Stimulated activated CD4-positive, alpha-beta T cell treated with anti-CD3 and anti-CD28 coated beads, Interleukin-1b, Interleukin-23, amount 100 ng/mL, for 4 hours (primary cell): ENCODE measurements around the gene WTAP.
"Not testable (repeated sequence)": the region's sequence is repeated elsewhere in the genome, so short reads cannot be mapped to it uniquely, and the experiment has no call there.

Experiments
- DNase-seq, 2 donors: peaks; one replicate each; pipeline ENCODE4 v3.0.0-alpha.2; 2020; ENCODE audit warnings: low read depth in 2 of 2

The WTAP gene

DNA sequence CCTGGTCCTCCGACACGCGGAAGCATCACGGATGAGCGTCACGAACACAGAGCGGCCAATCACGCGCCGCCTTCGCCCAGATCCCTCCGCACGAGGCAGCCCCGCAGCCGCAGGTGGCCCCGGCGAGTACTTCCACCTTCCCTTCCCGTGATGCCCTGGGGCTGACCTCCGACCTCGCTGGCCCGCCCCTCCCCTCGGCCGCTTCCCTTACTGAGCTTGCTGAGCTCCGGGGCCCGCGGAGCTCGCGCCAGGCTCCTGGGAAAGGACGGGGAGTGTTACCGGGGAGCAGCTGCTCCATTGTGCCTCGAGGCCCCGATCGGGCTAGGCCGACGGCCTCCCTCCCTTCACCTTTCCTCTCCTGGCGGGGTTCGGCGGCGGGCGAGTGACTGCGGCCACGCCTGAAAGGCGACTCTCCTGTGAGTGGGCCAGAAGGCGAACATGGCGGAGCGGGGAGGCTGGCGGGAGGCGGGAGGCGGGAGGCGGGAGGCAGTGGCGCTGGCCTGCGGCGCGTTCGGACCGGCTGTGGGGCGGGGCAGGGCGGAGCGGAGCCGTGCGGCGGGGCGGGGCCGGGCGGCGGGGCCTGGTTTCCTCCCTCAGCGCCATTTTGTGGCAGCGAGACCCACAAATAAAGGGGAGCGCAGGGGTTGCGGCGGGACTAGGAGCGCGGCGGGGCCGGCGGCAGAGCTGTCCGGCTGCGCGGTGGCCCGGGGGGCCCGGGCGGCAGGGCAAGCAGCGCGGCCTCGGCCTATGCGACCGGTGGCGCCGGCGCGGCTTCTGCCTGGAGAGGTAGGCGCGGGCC is at the start of gene WTAP:
Gene WTAP (plus strand): TSS at position 589 of the 799 bp plus-strand sequence. CDS start 8,760 bp downstream, outside the sequence.
- DNase-seq: peak; percentile 92 to 95

DNA sequence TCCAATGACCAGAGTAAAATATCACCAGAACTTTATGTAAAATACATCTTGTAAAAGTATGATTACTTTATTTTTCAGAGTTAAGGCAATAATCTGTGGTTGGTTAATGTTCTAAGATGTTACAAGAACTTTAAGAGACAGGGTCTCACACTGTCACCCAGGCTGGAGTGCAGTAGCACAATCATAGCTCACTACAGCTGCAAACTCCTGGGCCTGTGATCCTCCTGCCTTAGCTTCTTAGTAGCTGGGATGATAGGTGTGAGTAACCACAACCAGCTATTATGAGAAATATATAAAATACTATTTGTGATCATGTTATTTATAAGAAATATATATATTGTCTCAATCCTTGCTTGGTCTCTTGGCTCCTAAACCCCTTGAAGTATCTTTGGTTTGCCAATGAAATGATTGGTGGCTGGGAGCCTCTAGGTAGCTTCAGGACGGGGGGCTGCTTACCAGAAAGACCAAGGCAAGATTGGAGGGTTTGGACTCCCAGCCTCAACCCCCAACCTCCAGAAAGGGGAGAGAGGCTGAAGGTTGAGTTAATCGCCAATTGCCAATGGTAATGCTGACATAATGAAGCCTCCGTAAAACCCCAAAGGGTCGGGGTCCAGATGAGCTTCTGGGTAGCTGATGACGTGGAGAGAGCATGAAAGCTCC is 49.7 kb upstream of the WTAP start:
- DNase-seq: no peak

DNA sequence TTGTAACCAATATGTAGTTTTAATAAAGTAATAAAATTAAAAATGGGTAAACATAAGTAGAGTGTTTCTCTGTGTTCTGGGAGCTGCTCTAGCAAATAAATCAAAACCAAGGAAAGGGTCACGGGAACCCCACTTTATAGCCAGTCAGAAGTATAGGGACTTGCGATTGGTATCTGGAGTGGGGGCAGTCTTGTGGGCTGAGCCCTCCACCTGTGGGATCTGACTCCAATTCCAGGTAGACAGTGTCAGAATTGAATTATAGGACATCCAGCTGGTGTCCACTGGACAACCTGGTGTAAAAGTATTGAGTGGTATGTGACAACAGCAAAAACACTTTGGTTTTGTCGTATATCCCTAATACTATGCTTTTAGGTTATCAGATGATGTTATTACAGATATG is 48.7 kb upstream of the WTAP start:
- no peak for DNase-seq

DNA sequence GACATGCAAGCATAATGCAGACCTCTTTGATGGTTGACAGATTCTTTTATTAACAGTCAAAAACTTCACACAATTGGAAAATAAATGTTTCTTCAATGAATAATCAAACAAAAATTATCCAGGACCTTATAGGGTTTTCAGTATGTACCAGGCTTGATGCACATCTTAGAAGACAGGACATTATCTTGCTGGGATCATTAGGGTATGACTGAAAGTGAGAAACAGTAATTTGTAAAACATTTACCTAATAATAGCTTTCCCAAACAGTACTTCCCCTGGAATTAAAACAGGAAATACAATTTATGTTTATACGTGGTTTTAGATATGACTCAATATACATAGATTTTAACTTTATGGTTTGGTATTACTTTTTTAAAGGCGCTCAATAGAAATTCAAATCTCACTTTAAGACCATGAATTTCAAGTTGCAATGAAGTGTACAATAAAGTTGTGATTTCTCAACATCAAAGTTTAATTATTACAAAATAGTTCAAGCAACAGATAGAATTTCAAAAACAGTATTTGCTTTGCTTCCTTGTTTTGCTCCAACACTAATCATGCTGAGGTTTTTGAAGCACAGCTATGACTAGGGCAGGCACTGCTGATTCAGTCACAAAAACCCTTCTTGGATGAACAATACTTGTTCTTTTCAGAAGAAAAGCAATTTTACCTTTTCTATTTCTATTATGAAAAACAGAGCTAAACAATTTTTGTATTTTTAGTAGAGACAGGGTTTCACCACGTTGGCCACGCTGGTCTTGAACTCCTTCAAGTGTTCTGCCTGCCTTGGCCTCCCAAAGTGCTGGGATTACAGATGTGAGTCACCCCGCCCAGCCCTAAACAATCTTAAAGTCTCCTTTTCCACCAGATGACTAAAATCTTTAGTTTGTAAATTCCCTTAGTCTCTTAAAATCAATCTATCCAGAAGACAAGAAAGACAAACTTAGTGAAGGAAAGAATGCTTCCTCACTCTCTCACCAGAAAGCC is 47.9 kb upstream of the WTAP start:
- no peak for DNase-seq

DNA sequence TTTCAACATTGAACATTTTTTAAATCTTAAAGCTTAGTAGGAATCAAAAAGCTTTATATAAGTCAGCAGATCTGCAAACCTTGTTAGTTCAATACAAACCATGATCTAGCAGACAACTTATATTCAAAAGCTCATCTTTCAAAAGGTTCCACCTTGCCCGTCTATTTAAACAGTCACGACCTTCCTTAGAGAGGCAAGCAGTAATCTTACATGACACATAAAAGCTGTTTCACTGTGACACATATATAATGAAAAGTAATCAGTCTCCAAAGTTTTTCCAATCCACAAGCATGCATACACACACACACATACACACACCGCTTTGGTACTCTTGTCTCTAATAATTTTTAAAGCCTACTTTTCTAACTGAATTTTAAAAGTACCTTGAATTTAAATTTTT is 47.2 kb upstream of the WTAP start:
- DNase-seq: no peak

DNA sequence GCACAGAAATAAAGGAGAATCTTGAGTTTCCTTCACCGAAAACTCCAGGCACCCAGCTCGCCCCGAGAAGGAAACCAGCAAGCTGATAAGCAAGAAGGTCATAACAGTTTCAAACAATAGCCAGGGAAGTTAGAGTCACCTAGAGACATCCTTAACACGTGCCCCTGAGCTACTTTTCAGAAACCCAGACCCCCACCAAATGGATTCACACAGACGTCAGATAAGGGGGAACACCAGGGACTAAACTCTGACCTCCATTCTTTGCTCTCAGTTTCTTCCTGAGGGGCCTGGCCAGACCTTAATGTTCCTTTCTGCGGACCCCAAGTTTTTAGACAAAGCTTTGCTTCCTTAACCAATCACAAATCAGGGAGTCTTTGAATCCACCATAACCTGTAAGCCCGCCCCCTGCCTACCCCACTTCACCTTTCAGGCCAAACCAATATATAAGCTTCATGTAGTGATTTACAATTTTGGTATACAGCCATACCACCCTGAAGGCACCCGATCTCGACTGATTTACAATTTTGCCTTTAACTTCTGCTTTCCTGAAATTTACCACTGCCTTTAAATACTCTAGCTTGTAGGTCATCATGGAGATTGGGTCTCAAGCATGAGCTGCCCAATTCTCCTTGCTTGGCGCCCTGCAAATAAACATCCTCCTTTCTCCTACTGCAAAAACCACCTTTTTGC is 46.0 kb upstream of the WTAP start:
- DNase-seq: no peak

DNA sequence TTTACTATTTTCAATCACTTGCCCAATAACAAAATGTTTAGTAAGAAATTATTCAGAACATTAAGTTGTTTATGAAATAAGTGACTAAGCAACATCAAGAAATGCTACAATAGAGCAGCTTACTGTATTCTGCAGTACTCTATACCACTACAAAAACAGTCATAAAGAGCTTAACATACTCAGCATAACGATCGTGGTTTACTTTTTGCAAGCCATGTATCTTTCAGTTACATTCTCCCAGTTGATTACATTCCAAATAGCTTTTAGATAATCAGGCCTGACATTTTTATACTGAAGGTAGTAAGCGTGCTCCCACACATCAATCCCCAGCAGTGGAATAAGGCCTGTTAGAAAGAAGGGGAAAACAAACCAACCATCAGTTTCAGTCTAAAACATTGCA is 45.0 kb upstream of the WTAP start:
- no peak for DNase-seq

DNA sequence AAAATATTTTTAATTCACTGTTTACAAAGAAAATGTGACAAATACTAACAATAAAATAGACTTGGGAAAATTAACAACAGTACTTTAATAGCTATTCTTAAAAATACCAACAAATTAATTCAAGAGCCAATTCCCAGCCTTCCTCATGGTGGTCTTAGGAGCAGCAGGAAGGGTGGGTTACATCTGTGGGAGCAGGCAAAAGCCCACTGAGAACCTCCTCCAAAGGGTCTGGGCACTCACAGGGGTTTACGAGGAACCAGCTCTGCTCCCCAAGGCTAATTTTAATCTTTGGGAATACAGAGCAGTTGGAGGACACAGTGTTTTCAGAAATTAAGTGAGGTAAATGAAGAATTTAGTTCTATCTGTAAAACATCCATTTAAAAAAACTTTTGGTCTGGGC is 44.5 kb upstream of the WTAP start:
- DNase-seq: no peak

DNA sequence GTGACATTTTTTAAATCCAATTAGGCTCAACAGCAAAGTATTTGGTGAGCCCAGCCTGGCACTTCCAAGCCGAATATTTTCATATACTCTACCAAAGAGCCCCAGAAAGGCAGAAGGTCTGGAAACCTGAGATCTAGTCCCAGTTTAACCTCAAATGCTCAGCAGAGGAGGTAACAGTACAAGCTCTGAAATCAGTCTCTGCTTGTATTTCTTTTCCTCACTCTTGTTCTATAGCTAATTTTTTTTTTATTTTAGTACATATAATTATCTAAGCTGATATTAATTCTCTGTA is 43.3 kb upstream of the WTAP start:
- DNase-seq: no peak

DNA sequence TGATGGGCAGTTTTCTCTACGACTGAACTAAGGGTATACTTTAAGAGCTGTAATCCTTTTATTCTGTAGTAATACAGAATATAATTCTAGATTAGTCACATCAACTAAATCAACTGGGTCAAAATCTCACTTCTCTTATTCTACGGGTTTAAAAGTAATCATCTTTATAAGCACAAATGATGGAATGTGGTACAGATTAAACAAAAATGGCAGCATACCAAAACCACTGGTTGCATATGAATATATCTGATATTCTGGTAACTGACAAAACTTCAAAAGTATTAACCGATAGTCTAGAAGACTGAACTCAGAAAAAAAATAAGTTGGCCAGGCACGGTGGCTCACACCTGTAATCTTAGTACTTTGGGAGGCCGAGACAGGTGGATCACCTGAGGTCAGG is 41.3 kb upstream of the WTAP start:
- DNase-seq: no peak

DNA sequence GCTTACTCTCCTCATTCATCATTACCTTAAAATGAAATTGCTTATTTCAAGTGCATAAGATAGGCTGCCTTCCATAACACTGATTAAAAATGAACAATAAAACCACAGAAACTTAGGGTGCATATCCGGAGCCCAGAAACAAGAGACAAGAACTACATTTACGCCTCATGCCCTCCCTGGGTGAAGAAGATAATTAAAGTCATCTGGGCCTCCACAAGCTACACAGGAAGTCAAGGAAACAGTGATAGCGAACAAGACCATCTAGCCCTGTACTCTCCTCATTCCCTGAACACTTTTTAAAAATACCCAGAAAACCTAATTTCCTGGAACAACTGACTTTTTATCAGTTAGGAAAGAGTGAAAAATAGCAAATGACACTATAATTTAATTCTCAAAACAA is 40.6 kb upstream of the WTAP start:
- DNase-seq: no peak

DNA sequence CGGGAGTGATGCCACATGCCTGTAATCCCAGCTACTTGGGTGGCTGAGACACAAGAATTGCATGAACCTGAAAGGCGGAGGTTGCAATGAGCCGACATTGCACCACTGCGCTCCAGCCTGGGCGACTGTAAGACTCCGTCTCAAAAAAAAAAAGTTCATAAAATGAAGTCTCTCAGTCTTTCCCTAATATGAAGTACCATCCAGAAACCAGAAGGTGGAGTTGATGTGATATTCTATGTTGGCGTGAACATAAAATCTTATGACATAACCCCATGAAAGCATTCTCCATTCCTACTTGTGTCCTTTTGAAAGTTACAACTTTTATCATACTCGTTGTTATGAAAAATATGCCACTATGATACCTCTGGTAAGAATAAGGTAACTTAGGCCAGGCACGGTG is 40.0 kb upstream of the WTAP start:
- no peak for DNase-seq

DNA sequence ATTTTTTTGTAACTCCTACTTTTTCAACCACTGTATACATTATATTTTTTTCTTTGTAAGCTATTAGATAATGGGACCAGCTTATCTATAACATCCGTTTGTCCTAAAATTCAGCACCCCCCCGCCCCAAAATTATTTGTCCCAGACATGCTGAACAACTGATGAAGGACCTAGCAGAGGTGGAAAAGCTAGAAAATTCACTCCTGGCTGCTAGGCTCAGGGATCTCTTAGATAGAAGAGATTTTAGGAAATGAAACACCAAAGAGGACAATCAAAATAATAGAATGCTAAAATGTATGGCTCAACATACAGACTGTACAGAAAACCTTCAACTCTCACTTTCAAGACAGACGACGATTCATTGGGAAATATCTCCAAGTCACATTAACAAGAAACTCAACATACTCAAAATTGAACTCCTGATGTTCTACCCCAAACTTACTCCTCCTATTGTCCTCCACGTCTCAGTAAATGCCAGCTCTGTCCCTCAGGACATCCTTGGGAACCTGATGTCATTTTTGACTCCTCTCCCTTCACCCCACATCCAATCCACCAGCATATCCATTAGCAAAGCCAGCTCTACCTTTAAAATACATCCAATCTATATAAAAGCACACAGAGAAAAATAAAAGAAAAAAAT is 38.9 kb upstream of the WTAP start:
- no peak for DNase-seq

DNA sequence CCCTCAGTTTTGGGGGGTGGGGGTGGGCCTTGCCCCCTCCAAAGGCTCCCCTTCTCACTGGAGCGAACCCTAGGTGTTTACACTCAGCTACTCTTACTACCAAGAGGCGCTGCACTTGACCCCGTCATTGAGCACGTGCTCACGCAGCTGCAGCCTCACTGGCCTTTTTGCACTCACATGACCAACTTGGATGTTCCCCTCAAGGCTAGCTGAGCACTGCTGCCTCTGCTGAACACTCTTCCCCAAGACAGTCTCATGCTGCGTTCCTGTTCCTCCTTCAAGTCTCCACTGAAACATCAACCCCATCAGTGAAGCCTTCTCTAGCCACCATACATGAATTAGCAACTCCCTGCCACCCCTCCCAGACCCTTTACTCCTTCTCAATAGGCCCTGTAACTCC is 38.3 kb upstream of the WTAP start:
- DNase-seq: no peak

DNA sequence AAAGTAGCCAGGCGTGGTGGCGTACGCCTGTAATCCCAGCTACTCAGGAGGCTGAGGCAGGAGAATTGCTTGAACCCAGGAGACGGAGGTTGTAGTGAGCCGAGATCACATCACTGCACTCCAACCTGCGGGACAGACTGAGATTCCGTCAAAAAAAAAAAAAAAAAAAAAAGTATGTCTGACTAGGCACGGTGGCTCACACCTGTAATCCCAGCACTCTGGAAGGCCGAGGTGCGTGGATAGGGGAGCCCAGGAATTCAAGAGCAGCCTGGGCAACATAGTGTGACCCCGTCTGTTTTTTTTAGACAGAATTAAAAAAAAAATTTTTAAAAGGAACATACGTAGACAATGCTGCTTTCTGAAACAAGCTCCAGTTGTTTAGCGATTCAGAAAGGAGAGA is 37.2 kb upstream of the WTAP start:
- not testable (repeated sequence) for DNase-seq

DNA sequence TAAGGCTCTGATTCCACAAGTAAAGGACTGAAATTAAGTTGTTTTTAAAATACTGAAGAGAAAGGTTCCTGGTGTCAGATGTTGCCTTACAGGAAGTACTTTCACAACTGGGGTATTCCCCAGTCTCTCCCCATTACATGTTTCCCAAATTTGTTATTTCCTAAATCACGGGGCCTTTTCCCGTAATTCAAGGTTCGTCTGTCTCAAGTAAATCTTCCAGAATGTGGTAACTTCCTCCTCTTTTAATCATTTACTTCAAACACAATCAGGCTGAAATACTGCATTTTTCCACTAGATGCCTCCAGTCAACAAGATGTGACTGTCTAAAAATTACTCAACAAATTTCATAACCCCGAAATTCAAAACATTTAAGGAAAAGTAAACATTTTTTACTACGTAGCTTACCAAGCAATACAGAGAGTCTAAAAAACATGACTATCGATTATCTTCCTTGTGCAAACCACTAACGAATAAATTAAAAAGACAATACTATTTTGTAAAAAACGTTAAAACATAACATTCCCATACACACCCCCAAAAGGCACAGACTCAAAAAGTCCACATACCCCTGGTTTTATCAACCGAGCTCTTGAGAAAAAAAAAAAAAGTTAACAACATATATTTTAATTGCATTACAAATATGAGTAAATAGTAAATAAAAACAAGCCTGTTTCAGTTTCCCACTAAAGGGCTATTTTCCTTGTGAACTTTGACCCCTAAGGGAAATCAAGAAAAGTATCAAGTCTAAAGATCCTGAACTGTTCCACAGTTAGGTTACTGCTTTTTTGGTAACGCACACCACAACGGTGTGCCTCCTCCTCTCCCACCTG is 36.0 kb upstream of the WTAP start:
- peak in 1 of 2 donors; percentile 23 for DNase-seq

DNA sequence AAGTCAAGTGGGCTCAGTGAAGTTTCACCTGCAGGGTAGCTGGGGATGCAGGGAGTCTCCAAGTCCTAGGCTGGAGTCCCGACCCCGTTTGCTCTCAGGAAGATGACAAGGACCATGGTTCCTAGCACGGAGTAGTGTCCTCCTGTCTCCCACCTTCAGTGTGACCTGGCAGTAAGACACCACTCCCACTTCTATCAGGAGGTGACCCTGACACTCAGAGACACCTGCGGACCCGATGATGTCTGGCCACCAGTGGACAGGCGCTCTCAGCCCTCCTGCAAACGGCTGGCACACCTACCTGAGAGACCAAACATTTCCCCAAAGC is 35.4 kb upstream of the WTAP start:
- no peak for DNase-seq

DNA sequence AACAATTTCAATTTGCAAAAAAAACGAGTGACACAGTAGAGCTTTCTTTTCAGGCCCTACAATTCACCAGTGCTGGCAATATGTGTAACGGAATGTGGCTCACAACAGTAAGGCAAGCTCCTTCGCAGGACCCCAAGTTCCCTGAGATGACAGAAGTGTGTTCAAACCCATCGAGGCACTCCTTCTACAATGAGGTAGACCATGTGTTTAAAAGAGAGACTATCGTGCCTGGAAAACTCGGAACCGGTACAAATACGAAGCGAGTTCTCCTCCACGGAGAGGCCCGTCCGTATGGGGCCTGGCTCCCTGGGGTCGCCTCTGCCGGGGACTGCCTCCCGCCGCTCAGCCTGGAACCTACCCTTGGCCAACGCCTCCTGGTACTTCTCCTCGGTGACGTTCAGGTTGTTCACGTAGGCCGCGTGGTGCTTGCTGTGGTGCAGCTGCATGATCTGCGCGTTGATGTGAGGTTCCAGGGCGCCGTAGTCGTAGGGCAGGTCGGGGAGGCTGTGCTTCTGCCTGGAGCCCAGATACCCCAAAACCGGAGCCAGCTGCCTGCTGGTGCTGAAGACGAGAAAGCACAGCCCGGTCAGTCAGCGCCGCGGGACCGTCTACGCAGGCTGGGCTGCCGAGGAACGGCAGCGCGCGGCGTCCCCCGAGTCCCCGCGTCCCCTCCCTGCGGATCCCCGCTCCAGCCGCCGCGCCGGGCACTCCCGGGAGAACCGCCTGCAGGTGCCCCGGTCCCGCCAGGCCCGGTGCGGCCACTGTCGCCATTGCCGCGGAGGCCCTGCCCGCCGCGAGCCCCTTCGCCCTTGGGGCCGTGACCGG is 34.8 kb upstream of the WTAP start:
- peak; percentile 42 to 45 for DNase-seq

DNA sequence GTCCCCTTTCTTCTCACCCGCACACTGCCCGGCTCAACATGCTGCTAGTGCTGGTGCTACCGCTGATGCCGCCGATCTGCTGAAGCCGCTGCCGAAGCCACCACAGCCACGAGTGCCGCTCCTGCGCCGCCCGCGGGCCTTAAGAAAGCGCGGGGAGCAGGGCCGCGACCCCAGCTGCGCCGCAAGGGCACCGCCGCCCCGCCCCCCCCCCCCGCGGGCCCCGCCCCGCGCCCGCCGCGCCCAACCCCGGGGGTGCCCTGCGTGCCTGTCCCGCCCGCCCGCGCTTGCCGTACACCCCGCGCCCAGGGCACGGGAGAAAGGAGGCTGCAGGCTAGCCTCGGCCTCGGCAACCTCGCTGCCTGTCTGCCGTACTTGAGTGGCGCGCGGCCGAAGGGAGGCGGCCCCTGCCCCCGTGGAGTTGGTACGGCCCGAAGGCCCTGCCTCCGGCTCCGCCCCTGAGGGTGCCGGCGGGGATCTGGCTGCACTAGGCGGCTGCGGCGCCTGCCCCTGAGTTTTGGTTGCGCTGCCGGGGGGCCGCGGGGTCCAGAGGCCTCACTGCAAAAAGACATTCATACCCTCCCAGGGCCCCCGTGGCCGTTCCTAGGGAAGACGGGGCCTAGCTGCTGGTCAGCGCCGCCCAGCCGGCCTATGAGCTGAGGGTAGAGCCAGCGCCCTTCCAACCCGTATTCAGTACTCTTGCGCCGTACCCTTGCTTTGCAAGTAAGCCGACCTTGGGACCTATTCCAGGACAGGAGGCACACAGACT is 34.0 kb upstream of the WTAP start, which contains the start of gene SOD2:
Gene SOD2 (minus strand): TSS at position 114 of the 766 bp plus-strand sequence. CDS start 74 bp downstream, at position 40.
- DNase-seq: peak; percentile 66 to 77
